K562 (cell line): ENCODE results near the gene SZT2. TPM values are rescaled to one million over a fixed set of nuclear protein-coding genes. Genes with fewer than 3 reads are reported as not detected.

Source experiments
- ARNT ChIP-seq, 2 experiments: fragments of 450-650 bp; IDR thresholded peaks; 2 replicates each; pipeline ENCODE4 v1.6.1; 2016; ENCODE audit warnings: mild to moderate bottlenecking in 1 of 2
- HNRNPK ChIP-seq: fragments of 200-400 bp; formaldehyde crosslinking; IDR thresholded peaks from one replicate; pipeline ENCODE4 v1.6.1; 2018; ENCODE audit warnings: mild to moderate bottlenecking, low read depth, low read length; ENCODE audit not compliant: poor library complexity, severe bottlenecking
- LCOR ChIP-seq: sonication (generic); formaldehyde crosslinking; IDR thresholded peaks from 2 replicates; pipeline ENCODE4 v1.8.0; 2022; ENCODE audit warnings: mild to moderate bottlenecking, missing genetic modification reagents
- NFYB ChIP-seq: IDR thresholded peaks from 2 replicates; pipeline ENCODE4 v1.6.1; 2011; ENCODE audit warnings: mild to moderate bottlenecking, moderate library complexity; ENCODE audit not compliant: insufficient read length; ENCODE audit errors: extremely low read depth
- POLR2G ChIP-seq: fragments of 200-400 bp; formaldehyde crosslinking; IDR thresholded peaks from 2 replicates; pipeline ENCODE4 v1.6.1; 2017; ENCODE audit warnings: low read depth, mild to moderate bottlenecking, antibody characterized with exemption, low read length, moderate library complexity
- POLR3G ChIP-seq: IDR thresholded peaks from 2 replicates; pipeline ENCODE4 v1.6.1; 2011; ENCODE audit not compliant: insufficient read length, insufficient replicate concordance; ENCODE audit errors: extremely low read depth
- PURB ChIP-seq: sonication (generic); formaldehyde crosslinking; IDR thresholded peaks from 2 replicates; pipeline ENCODE4 v1.9.0; 2021; ENCODE audit warnings: low read depth, mild to moderate bottlenecking, missing genetic modification reagents
- SIRT6 ChIP-seq: IDR thresholded peaks from one replicate; pipeline ENCODE4 v1.6.1; 2012; ENCODE audit warnings: low read depth, mild to moderate bottlenecking, control low read depth, inconsistent platforms, low read length, moderate library complexity
- SMAD1 ChIP-seq: fragments of 150-350 bp; IDR thresholded peaks from 2 replicates; pipeline ENCODE4 v1.6.1; 2014; ENCODE audit warnings: low read length, low read depth; ENCODE audit not compliant: partially characterized antibody
- SRSF9 ChIP-seq: fragments of 200-400 bp; formaldehyde crosslinking; IDR thresholded peaks from 2 replicates; pipeline ENCODE4 v1.6.1; 2017; ENCODE audit warnings: low read depth, low read length, borderline replicate concordance
- TAF1 ChIP-seq: IDR thresholded peaks from 2 replicates; pipeline ENCODE4 v1.6.1; 2011; ENCODE audit warnings: mild to moderate bottlenecking, low read length, moderate library complexity; ENCODE audit not compliant: insufficient read depth, control insufficient read depth, severe bottlenecking; ENCODE audit errors: extremely low read depth
- TCF7L2 ChIP-seq: fragments of 150-350 bp; IDR thresholded peaks from 2 replicates; pipeline ENCODE4 v1.6.1; 2016; ENCODE audit warnings: low read depth, mild to moderate bottlenecking, low read length, moderate library complexity
- ZKSCAN1 ChIP-seq: fragments of 150-350 bp; IDR thresholded peaks from 2 replicates; pipeline ENCODE4 v1.6.1; 2016; ENCODE audit warnings: low read depth, low read length
- ZNF354B ChIP-seq: fragments of 250-450 bp; sonication (Bioruptor Pico); IDR thresholded peaks from 2 replicates; pipeline ENCODE4 v1.4.0; 2020
- ZNF57 ChIP-seq: fragments of 450-650 bp; formaldehyde crosslinking; IDR thresholded peaks from 2 replicates; pipeline ENCODE4 v1.4.0; 2020; ENCODE audit warnings: mild to moderate bottlenecking, moderate library complexity
- ZNF785 ChIP-seq: fragments of 250-450 bp; sonication (Bioruptor Pico); IDR thresholded peaks from 2 replicates; pipeline ENCODE4 v1.4.0; 2020; ENCODE audit warnings: mild to moderate bottlenecking
- polyA plus RNA-seq, 8 experiments: library from polyadenylated mRNA; depleted of rRNA in 4 of 8; stranded (reverse) in 5 of 8; unstranded in 3 of 8; fragments of >200 nt; fragmentation: Nextera tagmentation in 2 of 8; fragmentation: Illumina TruSeq in 1 of 8; extraction: Ambion mirVana in 2 of 8; extraction: Trizol in 1 of 8; gene quantifications; 2 replicates each; pipeline versions ENCODE4 v1.2.1 to v1.2.3, GENCODE V29; 2011 to 2014; ENCODE audit warnings: inconsistent platforms in 1 of 8, missing spikeins in 1 of 8
- total RNA-seq, 7 experiments: library from RNA; depleted of rRNA in 6 of 7; stranded (reverse); fragments of >200 nt in 6 of 7; fragmentation: Illumina TruSeq in 2 of 7; extraction: Trizol in 2 of 7; gene quantifications; 2 replicates each; pipeline versions ENCODE4 v1.2.1 to v1.2.3, GENCODE V29; 2011 to 2021; ENCODE audit warnings: low replicate concordance in 1 of 7
- TF ChIP-seq, protein P1 (sequence below): fragments of 250-450 bp; sonication (Bioruptor Pico); IDR thresholded peaks from 2 replicates; pipeline ENCODE4 v1.8.0; 2021; ENCODE audit warnings: borderline replicate concordance, mild to moderate bottlenecking, moderate library complexity; ENCODE audit not compliant: poor library complexity, severe bottlenecking
- TF ChIP-seq, protein P2 (sequence below): IDR thresholded peaks from 2 replicates; pipeline ENCODE4 v1.6.1; 2016; ENCODE audit warnings: missing genetic modification characterization, missing compliant biosample characterization
- TF ChIP-seq, protein P3 (sequence below): sonication (generic); formaldehyde crosslinking; IDR thresholded peaks from 2 replicates; pipeline ENCODE4 v1.4.0; 2020; ENCODE audit warnings: mild to moderate bottlenecking, missing genetic modification reagents
- TF ChIP-seq, protein P4 (sequence below): fragments of 250-450 bp; sonication (Bioruptor Pico); IDR thresholded peaks from 2 replicates; pipeline ENCODE4 v1.5.0; 2022; ENCODE audit warnings: mild to moderate bottlenecking

Gene SZT2
- total and polyA plus RNA-seq, 9 of the 15 experiments (the other 6 are each of a cell fraction or from before 2014, with no cell fraction given), result 0.88 to 31.0 (median 12.8) TPM

DNA sequence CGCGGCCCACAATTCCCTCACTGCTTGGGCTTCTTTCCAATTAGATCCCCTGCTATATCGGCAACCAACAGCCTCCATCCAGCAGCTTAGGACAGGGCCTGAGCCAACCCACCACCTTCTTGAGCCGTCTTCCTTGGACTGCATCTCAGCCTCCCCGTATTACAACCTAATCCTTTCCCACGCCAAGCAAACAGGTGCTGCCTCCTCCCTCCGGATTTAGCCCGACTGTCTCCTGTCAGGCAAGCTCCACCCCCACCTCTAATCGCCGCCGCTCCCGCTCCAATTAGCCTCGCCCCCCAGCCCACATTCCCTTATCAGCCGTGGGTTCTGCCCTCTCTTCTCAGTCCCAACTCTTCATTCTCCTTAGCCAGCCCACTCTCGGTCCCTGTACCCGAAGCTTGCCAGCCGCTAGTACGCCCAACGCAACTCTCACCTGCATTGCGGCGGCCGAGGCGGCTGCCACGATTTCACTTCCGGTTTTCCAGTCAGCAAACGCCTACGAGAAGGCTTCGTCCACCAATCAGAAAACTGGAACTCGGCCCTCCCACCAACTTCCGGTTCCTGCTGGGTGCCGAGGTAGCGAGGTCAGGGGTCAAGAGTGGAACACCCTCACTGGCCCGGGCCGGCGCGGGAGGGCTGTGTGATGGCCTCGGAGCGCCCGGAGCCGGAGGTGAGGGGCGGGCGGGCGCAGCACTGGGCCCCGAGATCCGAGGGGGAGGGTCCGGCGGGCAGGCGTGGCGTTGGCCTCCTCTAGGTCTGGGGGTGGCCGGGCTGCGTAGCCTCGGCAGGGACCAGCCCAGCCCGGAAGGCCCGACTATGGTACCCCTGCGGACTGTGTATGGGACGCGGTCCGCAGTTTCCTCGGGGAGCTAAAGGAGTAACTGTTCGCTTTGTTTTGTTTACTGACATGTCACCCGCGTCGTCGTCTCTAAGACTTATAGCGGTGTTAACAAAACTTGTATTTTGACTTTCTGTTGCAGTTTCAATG lies at the start of gene SZT2, which contains the start of gene MED8 (continued):
- TF ChIP-seq, protein P1, sequence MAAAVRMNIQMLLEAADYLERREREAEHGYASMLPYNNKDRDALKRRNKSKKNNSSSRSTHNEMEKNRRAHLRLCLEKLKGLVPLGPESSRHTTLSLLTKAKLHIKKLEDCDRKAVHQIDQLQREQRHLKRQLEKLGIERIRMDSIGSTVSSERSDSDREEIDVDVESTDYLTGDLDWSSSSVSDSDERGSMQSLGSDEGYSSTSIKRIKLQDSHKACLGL, result no peak
- TF ChIP-seq, protein P2, sequence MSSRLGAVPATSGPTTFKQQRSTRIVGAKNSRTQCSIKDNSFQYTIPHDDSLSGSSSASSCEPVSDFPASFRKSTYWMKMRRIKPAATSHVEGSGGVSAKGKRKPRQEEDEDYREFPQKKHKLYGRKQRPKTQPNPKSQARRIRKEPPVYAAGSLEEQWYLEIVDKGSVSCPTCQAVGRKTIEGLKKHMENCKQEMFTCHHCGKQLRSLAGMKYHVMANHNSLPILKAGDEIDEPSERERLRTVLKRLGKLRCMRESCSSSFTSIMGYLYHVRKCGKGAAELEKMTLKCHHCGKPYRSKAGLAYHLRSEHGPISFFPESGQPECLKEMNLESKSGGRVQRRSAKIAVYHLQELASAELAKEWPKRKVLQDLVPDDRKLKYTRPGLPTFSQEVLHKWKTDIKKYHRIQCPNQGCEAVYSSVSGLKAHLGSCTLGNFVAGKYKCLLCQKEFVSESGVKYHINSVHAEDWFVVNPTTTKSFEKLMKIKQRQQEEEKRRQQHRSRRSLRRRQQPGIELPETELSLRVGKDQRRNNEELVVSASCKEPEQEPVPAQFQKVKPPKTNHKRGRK, result no peak
- TF ChIP-seq, protein P3, sequence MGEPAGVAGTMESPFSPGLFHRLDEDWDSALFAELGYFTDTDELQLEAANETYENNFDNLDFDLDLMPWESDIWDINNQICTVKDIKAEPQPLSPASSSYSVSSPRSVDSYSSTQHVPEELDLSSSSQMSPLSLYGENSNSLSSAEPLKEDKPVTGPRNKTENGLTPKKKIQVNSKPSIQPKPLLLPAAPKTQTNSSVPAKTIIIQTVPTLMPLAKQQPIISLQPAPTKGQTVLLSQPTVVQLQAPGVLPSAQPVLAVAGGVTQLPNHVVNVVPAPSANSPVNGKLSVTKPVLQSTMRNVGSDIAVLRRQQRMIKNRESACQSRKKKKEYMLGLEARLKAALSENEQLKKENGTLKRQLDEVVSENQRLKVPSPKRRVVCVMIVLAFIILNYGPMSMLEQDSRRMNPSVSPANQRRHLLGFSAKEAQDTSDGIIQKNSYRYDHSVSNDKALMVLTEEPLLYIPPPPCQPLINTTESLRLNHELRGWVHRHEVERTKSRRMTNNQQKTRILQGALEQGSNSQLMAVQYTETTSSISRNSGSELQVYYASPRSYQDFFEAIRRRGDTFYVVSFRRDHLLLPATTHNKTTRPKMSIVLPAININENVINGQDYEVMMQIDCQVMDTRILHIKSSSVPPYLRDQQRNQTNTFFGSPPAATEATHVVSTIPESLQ, result peak; percentile 93
- TF ChIP-seq HNRNPK, result no peak
- TF ChIP-seq TCF7L2, result no peak
- TF ChIP-seq SMAD1, result peak; percentile 45
- peak; percentile 56 for TF ChIP-seq TAF1
- TF ChIP-seq ZNF354B, result no peak
- TF ChIP-seq NFYB, result peak; percentile 51
- TF ChIP-seq LCOR (CRISPR knock-in tag), result 0 out of 2 replicates have a peak, but pooled peaks have one; percentile 17
- TF ChIP-seq ZKSCAN1, result no peak
- TF ChIP-seq POLR3G, result no peak
- TF ChIP-seq ARNT (IDR thresholded peaks at IDR 0.05), result peak in 1 of 2 experiments; percentile 67; a peak in 1 of 4 replicates
- no peak for TF ChIP-seq SIRT6
- TF ChIP-seq POLR2G, result peak; percentile 99
- TF ChIP-seq SRSF9, result no peak
- TF ChIP-seq, protein P4, sequence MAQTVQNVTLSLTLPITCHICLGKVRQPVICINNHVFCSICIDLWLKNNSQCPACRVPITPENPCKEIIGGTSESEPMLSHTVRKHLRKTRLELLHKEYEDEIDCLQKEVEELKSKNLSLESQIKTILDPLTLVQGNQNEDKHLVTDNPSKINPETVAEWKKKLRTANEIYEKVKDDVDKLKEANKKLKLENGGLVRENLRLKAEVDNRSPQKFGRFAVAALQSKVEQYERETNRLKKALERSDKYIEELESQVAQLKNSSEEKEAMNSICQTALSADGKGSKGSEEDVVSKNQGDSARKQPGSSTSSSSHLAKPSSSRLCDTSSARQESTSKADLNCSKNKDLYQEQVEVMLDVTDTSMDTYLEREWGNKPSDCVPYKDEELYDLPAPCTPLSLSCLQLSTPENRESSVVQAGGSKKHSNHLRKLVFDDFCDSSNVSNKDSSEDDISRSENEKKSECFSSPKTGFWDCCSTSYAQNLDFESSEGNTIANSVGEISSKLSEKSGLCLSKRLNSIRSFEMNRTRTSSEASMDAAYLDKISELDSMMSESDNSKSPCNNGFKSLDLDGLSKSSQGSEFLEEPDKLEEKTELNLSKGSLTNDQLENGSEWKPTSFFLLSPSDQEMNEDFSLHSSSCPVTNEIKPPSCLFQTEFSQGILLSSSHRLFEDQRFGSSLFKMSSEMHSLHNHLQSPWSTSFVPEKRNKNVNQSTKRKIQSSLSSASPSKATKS, result no peak
- TF ChIP-seq ZNF57 (CRISPR knock-in tag), result no peak
- no peak for TF ChIP-seq PURB (CRISPR knock-in tag)
- no peak for TF ChIP-seq ZNF785 (CRISPR knock-in tag)
